Fibroblast of upper back skin (primary cell): ENCODE data around the gene BCL2L14.

Source experiments
- DNase-seq: peaks from one replicate; pipeline ENCODE4 v3.0.0-alpha.2; 2013

The BCL2L14 gene

GRCh38 chr12:12056951-12057350, 13.8 kb upstream of the BCL2L14 start:
- DNase-seq, result no peak

DNA sequence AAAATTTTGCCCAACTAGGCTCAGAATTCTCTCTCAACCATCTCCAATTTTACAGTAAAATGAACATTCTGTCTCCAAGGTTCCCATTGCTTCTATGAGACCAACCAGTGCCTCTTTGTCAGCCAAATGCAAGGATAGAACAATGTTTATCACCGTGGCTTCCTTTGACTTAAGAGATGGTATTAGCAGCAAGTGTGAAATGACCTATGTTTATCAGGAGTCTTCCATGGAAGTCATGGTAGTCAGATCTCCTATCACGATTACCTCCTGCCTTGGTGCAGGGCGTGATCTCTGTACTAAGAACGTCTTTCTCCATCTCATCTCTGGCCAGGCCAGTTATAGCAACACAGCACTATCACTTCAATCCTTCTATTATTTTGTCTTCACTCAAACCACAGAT, 6.1 kb upstream of the BCL2L14 start:
- DNase-seq, result no peak

- no peak for DNase-seq
Observed at GRCh38 chr12:12068751-12069150, 2.0 kb upstream of the BCL2L14 start.

GRCh38 chr12:12069821-12070548, 754 bp upstream of the BCL2L14 start:
- DNase-seq, result no peak

- no peak for DNase-seq
Observed at GRCh38 chr12:12072064-12072760, 1.5 kb downstream of the BCL2L14 start.

GRCh38 chr12:12079291-12079690, 8.6 kb downstream of the BCL2L14 start:
- peak; percentile 46 for DNase-seq

DNA sequence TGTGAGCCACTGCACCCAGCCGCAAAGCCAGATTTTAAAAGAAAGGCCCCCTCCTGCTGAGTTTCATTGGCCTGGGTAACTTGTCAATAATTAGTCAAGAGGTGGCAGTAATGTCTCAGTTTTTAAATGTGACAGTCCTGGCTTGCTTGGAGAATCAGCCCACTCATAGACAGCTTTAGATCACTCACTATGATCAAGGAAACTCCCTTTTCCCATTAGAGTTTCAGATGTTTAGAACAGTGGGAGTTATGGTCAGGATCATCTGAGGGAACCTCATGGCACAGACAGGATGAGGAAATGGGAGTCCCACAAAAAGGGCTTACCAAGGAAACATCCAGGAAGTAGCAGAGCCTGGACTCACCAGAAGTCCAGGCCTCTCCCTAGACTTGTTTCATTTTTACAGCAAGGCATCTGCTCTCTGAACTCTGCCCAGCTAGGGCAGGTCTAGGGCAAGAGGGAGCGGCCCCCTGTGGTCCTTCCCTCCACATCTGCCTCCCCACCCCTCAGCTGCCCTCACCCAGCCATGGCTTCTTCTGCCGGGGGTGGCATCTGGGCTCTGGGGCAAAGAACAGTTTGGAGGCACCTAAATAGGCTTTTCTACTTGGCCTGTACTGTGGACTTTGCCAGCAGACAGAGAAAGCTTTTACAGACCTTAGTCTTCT, 11.2 kb downstream of the BCL2L14 start:
- DNase-seq, result peak; percentile 58

- no peak for DNase-seq
Observed at GRCh38 chr12:12083688-12084087, 12.9 kb downstream of the BCL2L14 start.

DNA sequence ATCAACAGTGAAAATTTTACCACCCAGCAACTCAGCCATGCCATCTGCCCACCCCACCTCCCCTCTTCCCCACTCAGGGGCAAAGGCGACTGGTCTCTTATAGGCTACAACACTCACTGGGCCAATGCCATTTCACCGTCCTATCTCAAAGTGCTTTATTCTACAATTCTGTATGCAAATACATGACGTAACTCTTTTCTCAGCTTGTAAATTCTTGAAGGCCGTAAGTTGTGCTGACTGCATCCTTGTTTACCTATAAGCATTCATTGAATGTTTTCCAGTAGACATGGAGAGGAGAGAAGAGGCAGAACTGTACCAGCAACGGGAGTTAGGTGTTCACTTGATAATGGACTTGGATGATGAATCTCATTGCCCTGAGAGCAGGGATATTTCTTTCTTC, 15.6 kb downstream of the BCL2L14 start:
- DNase-seq, result no peak

GRCh38 chr12:12086973-12087692, 16.4 kb downstream of the BCL2L14 start:
- no peak for DNase-seq

DNA sequence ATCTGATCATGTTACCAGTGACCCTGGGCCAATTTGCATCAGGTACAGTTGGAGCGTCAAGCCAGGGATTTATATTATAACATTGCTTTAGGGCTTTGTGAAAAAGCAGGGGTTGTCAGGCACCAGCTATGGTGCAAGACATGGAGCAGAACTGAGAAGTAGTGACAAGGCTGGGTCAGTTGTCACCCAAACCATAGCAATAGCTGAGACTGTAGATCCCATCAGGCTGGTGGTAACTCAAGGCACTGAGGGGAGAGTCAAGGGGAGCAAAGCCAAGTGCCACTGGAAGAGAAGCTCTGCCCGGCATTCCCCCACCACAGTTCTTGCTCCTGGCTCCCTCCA, 16.9 kb downstream of the BCL2L14 start:
- DNase-seq, result no peak

GRCh38 chr12:12088147-12088546, 17.4 kb downstream of the BCL2L14 start:
- DNase-seq, result no peak

- DNase-seq, result no peak
Observed at GRCh38 chr12:12088761-12089160, 18.0 kb downstream of the BCL2L14 start.

- DNase-seq, result no peak
Observed at GRCh38 chr12:12091071-12091470, 20.3 kb downstream of the BCL2L14 start.

DNA sequence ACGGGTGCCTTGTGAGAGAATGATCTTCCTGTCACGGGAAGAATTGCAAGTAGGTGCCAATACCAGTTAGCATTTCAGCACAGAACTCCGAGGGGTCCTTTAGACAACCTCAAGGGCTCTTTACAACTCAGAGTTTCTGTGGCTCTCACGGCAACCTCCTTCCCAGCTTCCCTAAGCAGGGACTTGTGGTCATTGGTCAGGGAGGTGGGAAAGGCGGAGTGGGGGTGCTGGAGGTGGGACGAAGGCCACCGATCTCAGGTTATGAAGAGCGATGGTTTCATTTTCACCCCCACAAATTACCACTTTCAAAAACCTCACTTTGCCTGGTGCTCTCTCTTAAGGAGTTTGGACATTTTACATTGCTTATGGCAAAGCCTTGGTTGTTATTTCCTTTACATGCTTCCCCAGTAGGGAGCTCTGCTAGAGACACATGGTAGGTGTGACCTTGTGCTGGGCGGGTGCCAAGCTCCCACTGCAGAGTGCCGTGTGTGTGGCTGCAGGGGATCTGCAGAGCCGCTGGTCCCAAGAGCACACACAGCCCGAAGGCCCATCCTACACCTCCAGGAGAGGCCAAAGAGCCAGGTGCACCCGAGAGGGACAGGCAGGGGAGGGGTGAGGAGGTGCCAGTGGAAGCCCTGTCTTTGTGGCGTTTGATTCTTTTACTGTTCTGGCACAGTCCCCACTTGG, 21.4 kb downstream of the BCL2L14 start:
- no peak for DNase-seq

- no peak for DNase-seq
Observed at GRCh38 chr12:12094481-12094880, 23.7 kb downstream of the BCL2L14 start.

DNA sequence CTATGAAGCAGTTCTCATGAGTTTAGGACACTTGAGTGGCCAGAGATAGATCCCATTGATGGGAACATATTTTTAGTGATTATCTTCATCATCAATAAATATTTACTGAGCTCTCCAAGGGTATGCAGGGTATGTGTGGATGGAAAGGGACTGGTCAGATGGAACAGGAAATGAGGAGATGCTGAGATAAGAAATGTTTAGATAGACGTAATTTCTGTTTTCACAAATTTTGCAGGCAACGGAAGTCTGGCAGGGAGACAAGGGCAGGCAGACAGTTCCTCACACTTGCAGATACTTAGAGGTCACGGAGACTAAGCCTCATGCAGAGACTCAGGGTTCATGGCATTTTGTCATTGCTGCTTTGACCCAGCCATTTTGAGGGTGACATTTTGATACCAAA, 24.3 kb downstream of the BCL2L14 start:
- DNase-seq, result no peak

DNA sequence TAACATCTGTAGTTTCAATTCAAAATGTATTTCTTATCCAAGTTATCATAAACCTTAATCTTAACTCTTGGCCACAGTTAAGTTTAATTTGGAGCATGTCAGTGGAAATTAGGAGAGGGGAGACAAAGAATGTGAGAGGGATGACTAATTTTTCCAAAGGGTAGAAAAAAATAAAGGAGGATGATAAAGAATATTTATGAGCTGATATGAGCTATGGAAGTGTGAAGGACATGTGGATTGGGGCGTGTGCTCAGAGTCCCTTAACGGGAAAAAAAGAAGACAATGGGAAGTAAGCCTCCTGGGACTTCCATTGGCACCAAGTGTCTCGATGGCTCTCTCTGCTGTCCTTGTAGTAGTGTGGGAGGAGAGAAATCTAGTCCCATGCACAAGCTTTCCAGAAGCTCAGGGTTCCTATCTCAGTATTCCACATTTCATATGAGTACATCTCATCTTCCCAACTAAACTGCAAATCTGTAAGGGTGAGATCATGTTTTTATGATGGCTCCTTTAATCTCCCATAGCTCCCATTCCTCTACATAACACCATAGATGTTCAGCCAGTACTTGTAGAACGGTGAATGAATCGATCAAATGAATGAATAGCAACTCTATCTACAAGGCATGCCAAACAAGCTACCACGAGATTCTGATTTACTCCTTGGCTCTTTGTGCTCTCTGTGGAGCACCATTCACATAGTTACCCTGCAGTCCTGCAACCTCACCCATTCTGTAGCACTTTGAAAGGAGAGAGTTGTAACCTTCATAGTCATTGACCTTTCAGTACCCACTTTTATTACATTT, 27.4 kb downstream of the BCL2L14 start:
- DNase-seq, result no peak

GRCh38 chr12:12098691-12099015, 27.9 kb downstream of the BCL2L14 start:
- DNase-seq, result peak; percentile 51

GRCh38 chr12:12099102-12099501, 28.4 kb downstream of the BCL2L14 start:
- DNase-seq, result no peak

- DNase-seq, result no peak
Observed at GRCh38 chr12:12107678-12108077, 36.9 kb downstream of the BCL2L14 start.

GRCh38 chr12:12108441-12109058, 37.8 kb downstream of the BCL2L14 start:
- no peak for DNase-seq
